K562 (cell line): ENCODE data around the gene PDE1A. TPM values are rescaled to one million over a fixed set of nuclear protein-coding genes. Genes with fewer than 3 reads are reported as not detected.

Source experiments
- ATAC-seq: fragments of 200-7000 bp; cut with Tn5 transposase; 3 replicates; pipeline ENCODE4 v1.9.1; 2020; ENCODE audit warnings: moderate library complexity
- BruUV-seq: library from RNA; stranded (reverse); fragments of 400-500 nt; replicated peaks from 2 replicates; lab custom pipeline; 2021; lab: Mats Ljungman, UMichigan
- CTCF ChIA-PET: fragments of 300-600 bp; formaldehyde crosslinking; extraction: SDS; loops from one replicate; lab custom pipeline; 2021; ENCODE audit warnings: low intra/inter-chr PET ratio; lab: Yijun Ruan, JAX
- POLR2A ChIA-PET: fragments of 300-600, 350-650 bp; sonication (Branson Sonifier 250); formaldehyde crosslinking; extraction: SDS; loops from one replicate; lab custom pipeline; 2021; ENCODE audit warnings: antibody characterized with exemption, inconsistent platforms; lab: Yijun Ruan, JAX
- DNase-seq, 4 experiments: peaks; one replicate each; pipeline versions ENCODE4 v3.0.0 to v3.0.0-alpha.2; 2011 to 2018; ENCODE audit warnings: low spot score in 3 of 4, mixed read lengths in 3 of 4; ENCODE audit errors: extremely low read depth in 1 of 4
- FAIRE-seq: peaks from 2 replicates; lab custom pipeline; 2011; peaks lifted over from hg19 to GRCh38; lab: Jason Lieb, UNC
- H2AFZ ChIP-seq: 2 replicates; pipeline ENCODE4 v1.6.0; 2011; ENCODE audit warnings: low read depth, low read length, control low read depth, inconsistent platforms
- H3K27ac ChIP-seq: fragments of 200-600 bp; 3 replicates; pipeline ENCODE4 v1.8.0; 2011; ENCODE audit warnings: low read depth, mild to moderate bottlenecking, control low read depth, inconsistent platforms, low read length, moderate library complexity, mixed read lengths; ENCODE audit errors: extremely low read depth
- H3K27me3 ChIP-seq, 2 experiments: fragments of 300-600 bp in 1 of 2; 2 replicates in 1 of 2; 3 replicates in 1 of 2; pipeline versions ENCODE4 v1.6.0 to v1.8.0; 2011; ENCODE audit warnings: inconsistent platforms in 2 of 2, low read length in 2 of 2, mild to moderate bottlenecking in 1 of 2, mixed read lengths in 1 of 2, moderate library complexity in 1 of 2; ENCODE audit not compliant: control insufficient read depth in 2 of 2, insufficient read depth in 2 of 2
- H3K36me3 ChIP-seq: fragments of 300-600 bp; 3 replicates; pipeline ENCODE4 v1.8.0; 2011; ENCODE audit warnings: mild to moderate bottlenecking, low read length, inconsistent platforms; ENCODE audit not compliant: control insufficient read depth, insufficient read depth
- H3K4me1 ChIP-seq, 2 experiments: fragments of 200-600 bp in 1 of 2; replicated peaks in 1 of 2; 2 replicates in 1 of 2; 3 replicates in 1 of 2; pipeline versions ENCODE4 v1.5.1 to v1.8.0; 2011; ENCODE audit warnings: inconsistent platforms in 2 of 2, low read length in 2 of 2, mild to moderate bottlenecking in 1 of 2, mixed read lengths in 1 of 2, moderate library complexity in 1 of 2; ENCODE audit not compliant: control insufficient read depth in 2 of 2, insufficient read depth in 2 of 2
- H3K4me2 ChIP-seq: 2 replicates; pipeline ENCODE4 v1.6.1; 2011; ENCODE audit warnings: low read length, control low read depth, inconsistent platforms, mixed read lengths; ENCODE audit not compliant: insufficient read depth
- H3K4me3 ChIP-seq: fragments of 200-600 bp; sonication (generic), shearing (Covaris generic); 2 replicates; pipeline ENCODE4 v1.5.1; 2016; ENCODE audit warnings: control low read depth, inconsistent platforms
- H3K79me2 ChIP-seq: fragments of 200-600 bp; 3 replicates; pipeline ENCODE4 v1.8.0; 2011; ENCODE audit warnings: low read length, inconsistent platforms; ENCODE audit not compliant: control insufficient read depth, insufficient read depth
- H3K9ac ChIP-seq, 2 experiments: 2 replicates each; pipeline versions ENCODE4 v1.6.0 to v1.6.1; 2011; ENCODE audit warnings: low read depth in 2 of 2, low read length in 2 of 2, control low read depth in 1 of 2, inconsistent platforms in 1 of 2, mild to moderate bottlenecking in 1 of 2, mixed read lengths in 1 of 2; ENCODE audit not compliant: insufficient read depth in 1 of 2
- H3K9me1 ChIP-seq: one replicate; pipeline ENCODE4 v1.6.0; 2011; ENCODE audit warnings: inconsistent platforms, mild to moderate bottlenecking, low read length, moderate library complexity; ENCODE audit not compliant: control insufficient read depth, insufficient read depth
- H3K9me3 ChIP-seq: replicated peaks from 2 replicates; pipeline ENCODE4 v1.5.1; 2011; ENCODE audit warnings: low read depth, low read length, inconsistent platforms; ENCODE audit not compliant: control insufficient read depth, insufficient read depth
- H4K20me1 ChIP-seq: replicated peaks from 2 replicates; pipeline ENCODE4 v1.6.1; 2011; ENCODE audit warnings: low read length, inconsistent platforms, mixed read lengths; ENCODE audit not compliant: control insufficient read depth, insufficient read depth
- MAZ ChIP-seq, 2 experiments: fragments of 450-650 bp in 1 of 2; sonication (generic) in 1 of 2; formaldehyde crosslinking; IDR thresholded peaks in 1 of 2; conservative IDR thresholded peaks in 1 of 2; 2 replicates each; pipeline versions ENCODE4 v1.4.0 to v1.5.0; 2020; ENCODE audit warnings: mild to moderate bottlenecking in 1 of 2, missing genetic modification reagents in 1 of 2
- MTF1 ChIP-seq: fragments of 250-450 bp; sonication (Bioruptor Pico); IDR thresholded peaks from 2 replicates; pipeline ENCODE4 v1.9.0; 2021; ENCODE audit warnings: moderate library complexity, mild to moderate bottlenecking, inconsistent platforms, borderline replicate concordance
- NCOR1 ChIP-seq: fragments of 450-650 bp; IDR thresholded peaks from 2 replicates; pipeline ENCODE4 v1.6.1; 2016; ENCODE audit warnings: mild to moderate bottlenecking, moderate library complexity
- POLR2A ChIP-seq: fragments of 450-650 bp; conservative IDR thresholded peaks from 2 replicates; pipeline ENCODE4 v1.6.1; 2016
- SOX6 ChIP-seq: fragments of 450-650 bp; IDR thresholded peaks from 2 replicates; pipeline ENCODE4 v1.6.1; 2014; ENCODE audit warnings: mild to moderate bottlenecking
- ZNF175 ChIP-seq: fragments of 200-800 bp; sonication (Bioruptor generic); IDR thresholded peaks from 2 replicates; pipeline ENCODE4 v1.6.1; 2016; ENCODE audit warnings: low read depth, mild to moderate bottlenecking, missing genetic modification characterization, missing compliant biosample characterization
- WGBS: fragments of 100-300 bp; shearing (Covaris generic); methylation state at CpG from one replicate; pipeline ENCODE4 v1.1.6; 2016; ENCODE audit warnings: low coverage, mixed read lengths; ENCODE audit not compliant: insufficient coverage; ENCODE audit errors: missing lambda C conversion rate; 5-methylcytosine and 5-hydroxymethylcytosine counted together
- in situ Hi-C: fragments of 300-500 bp; cut with MboI; formaldehyde crosslinking; loops from 4 replicates; pipeline ENCODE4 v1.15.0; 2018; ENCODE audit warnings: inconsistent platforms, mixed read lengths
- intact Hi-C: fragments of 100-400 bp; cut with micrococcal nuclease; formaldehyde crosslinking; loops from 2 replicates; pipeline ENCODE4 v1.14.2; 2022
- polyA plus RNA-seq, 8 experiments: library from polyadenylated mRNA; depleted of rRNA in 4 of 8; stranded (reverse) in 5 of 8; unstranded in 3 of 8; fragments of >200 nt; fragmentation: Nextera tagmentation in 2 of 8; fragmentation: Illumina TruSeq in 1 of 8; extraction: Ambion mirVana in 2 of 8; extraction: Trizol in 1 of 8; gene quantifications; 2 replicates each; pipeline versions ENCODE4 v1.2.1 to v1.2.3, GENCODE V29; 2011 to 2014; ENCODE audit warnings: inconsistent platforms in 1 of 8, missing spikeins in 1 of 8
- total RNA-seq, 7 experiments: library from RNA; depleted of rRNA in 6 of 7; stranded (reverse); fragments of >200 nt in 6 of 7; fragmentation: Illumina TruSeq in 2 of 7; extraction: Trizol in 2 of 7; gene quantifications; 2 replicates each; pipeline versions ENCODE4 v1.2.1 to v1.2.3, GENCODE V29; 2011 to 2021; ENCODE audit warnings: low replicate concordance in 1 of 7
- TF ChIP-seq, protein P1 (sequence below): fragments of 250-450 bp; sonication (Bioruptor Pico); IDR thresholded peaks from 2 replicates; pipeline ENCODE4 v1.9.0; 2021; ENCODE audit warnings: mild to moderate bottlenecking, inconsistent platforms
- TF ChIP-seq, protein P2 (sequence below): fragments of 200-400 bp; formaldehyde crosslinking; IDR thresholded peaks from 2 replicates; pipeline ENCODE4 v1.6.1; 2017; ENCODE audit warnings: mild to moderate bottlenecking, low read depth, low read length, moderate library complexity

PDE1A gene
- total and polyA plus RNA-seq, 9 of the 15 experiments (the other 6 are each of a cell fraction or from before 2014, with no cell fraction given): 0.14 to 0.91 (median 0.32) TPM

DNA sequence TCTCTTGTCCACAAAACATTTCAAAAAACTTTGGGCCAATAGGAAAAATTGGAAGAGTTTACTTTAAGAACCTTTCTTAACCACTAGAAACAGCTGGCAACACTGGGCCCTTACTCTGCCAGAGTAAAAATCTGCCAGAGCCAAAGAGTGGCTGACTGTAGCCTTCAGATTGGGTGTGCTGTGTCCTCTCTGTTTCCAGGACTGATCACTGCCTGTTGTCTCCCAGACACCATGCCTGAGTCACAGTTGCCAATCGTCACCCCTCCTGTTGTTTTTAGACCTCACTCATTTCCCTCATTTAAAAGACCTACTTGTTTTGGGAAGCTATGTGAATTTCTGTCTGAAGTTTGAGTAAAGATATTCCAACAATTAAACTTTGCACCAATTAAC lies 282.1 kb downstream of the PDE1A start (continued):
- TF ChIP-seq MTF1: no peak
- TF ChIP-seq ZNF175: no peak

DNA sequence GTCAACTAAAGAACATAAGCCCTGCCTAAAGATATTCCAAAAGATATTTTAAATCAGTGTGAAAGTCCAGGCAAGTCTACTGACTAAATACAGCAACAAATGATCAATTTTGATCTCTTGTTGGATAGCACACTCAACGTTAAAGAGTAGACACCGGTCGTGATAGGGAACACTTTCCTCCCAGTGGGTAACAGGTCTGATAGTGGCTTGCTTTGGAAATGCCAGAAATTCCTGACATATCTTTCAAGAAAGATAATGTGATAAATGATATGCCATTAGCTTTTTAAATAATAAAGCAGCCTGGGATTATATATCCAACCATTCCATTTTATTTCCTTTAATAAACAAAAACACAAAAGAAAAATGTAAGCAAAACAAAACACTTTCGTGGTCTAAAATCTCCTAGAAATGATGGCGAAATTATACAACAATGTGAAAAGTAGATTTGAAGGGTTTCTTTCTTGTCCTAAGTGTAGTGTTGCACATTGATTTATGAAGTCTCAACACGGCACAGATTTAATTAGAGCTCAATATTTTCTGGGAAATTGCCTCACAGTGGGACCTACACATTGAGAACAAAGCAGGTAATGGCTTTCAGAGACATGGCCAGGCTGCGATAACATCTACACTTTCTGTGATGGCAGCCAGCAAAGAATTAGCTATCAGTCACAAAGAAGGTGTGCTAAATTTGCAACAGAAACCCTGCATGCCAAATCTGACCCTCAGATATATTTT lies 282.6 kb downstream of the PDE1A start:
- CTCF ChIA-PET: no interaction called here

More for the DNA sequence above, 282.6 kb downstream of the PDE1A start:
- H2AFZ ChIP-seq: no peak overlapping the region
- in situ Hi-C loops (no loop called here), intact Hi-C loops (no loop called here)
- no peaks in the 10 kb centered on the region for H3K9me1 ChIP-seq
- no TSS peak for BruUV-seq
- H3K9ac ChIP-seq: no peak overlapping the region
- FAIRE-seq: no peak
- 0% methylated on average over 7 of the region's 7 CpGs for WGBS
- no peaks in the 10 kb centered on the region for H3K9me3 ChIP-seq
- no peak for DNase-seq
- H3K4me2 ChIP-seq: no peak overlapping the region
- H4K20me1 ChIP-seq: no peaks in the 10 kb centered on the region
- POLR2A ChIA-PET: no interaction called here
- H3K36me3 ChIP-seq: no peaks in the 10 kb centered on the region
- no peak overlapping the region for H3K27ac ChIP-seq
- no peaks in the 10 kb centered on the region for H3K4me1 ChIP-seq
- no peaks in the 10 kb centered on the region for H3K27me3 ChIP-seq
- ATAC-seq: no peak
- H3K79me2 ChIP-seq: no peaks in the 10 kb centered on the region
- TF ChIP-seq, protein P1, sequence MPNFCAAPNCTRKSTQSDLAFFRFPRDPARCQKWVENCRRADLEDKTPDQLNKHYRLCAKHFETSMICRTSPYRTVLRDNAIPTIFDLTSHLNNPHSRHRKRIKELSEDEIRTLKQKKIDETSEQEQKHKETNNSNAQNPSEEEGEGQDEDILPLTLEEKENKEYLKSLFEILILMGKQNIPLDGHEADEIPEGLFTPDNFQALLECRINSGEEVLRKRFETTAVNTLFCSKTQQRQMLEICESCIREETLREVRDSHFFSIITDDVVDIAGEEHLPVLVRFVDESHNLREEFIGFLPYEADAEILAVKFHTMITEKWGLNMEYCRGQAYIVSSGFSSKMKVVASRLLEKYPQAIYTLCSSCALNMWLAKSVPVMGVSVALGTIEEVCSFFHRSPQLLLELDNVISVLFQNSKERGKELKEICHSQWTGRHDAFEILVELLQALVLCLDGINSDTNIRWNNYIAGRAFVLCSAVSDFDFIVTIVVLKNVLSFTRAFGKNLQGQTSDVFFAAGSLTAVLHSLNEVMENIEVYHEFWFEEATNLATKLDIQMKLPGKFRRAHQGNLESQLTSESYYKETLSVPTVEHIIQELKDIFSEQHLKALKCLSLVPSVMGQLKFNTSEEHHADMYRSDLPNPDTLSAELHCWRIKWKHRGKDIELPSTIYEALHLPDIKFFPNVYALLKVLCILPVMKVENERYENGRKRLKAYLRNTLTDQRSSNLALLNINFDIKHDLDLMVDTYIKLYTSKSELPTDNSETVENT (CRISPR knock-in tag): no peak
- TF ChIP-seq MAZ (CRISPR knock-in tag; conservative IDR thresholded peaks at IDR 0.05 in 1 of 2, IDR thresholded peaks at IDR 0.05 in 1 of 2) (no peak), POLR2A (no peak), SOX6 (no peak), NCOR1 (no peak)
- TF ChIP-seq, protein P2, sequence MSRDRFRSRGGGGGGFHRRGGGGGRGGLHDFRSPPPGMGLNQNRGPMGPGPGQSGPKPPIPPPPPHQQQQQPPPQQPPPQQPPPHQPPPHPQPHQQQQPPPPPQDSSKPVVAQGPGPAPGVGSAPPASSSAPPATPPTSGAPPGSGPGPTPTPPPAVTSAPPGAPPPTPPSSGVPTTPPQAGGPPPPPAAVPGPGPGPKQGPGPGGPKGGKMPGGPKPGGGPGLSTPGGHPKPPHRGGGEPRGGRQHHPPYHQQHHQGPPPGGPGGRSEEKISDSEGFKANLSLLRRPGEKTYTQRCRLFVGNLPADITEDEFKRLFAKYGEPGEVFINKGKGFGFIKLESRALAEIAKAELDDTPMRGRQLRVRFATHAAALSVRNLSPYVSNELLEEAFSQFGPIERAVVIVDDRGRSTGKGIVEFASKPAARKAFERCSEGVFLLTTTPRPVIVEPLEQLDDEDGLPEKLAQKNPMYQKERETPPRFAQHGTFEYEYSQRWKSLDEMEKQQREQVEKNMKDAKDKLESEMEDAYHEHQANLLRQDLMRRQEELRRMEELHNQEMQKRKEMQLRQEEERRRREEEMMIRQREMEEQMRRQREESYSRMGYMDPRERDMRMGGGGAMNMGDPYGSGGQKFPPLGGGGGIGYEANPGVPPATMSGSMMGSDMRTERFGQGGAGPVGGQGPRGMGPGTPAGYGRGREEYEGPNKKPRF: no peak
- no peak overlapping the region for H3K4me3 ChIP-seq
